Endothelial cell of umbilical vein (primary cell): ENCODE results near the gene TAF15. TPM values are rescaled to one million over a fixed set of nuclear protein-coding genes. Genes with fewer than 3 reads are reported as not detected.

ENCODE experiments used
- BruUV-seq: library from RNA; stranded (reverse); fragments of 400-500 nt; replicated peaks from 2 replicates; lab custom pipeline; 2021; lab: Mats Ljungman, UMichigan
- CTCF ChIA-PET: fragments of 300-600, 350-600 bp; sonication (Branson Sonifier 250); formaldehyde crosslinking; loops from one replicate; lab custom pipeline; 2021; ENCODE audit warnings: antibody characterized with exemption, inconsistent platforms; lab: Charles Lee
- POLR2A ChIA-PET: fragments of 300-600, 350-600 bp; sonication (Branson Sonifier 250); formaldehyde crosslinking; loops from one replicate; lab custom pipeline; 2021; ENCODE audit warnings: antibody characterized with exemption, inconsistent platforms; lab: Charles Lee
- DNase-seq: peaks from one replicate; pipeline ENCODE4 v3.0.0-alpha.2; 2011; ENCODE audit warnings: low read depth, low spot score
- FAIRE-seq: peaks from 2 replicates; lab custom pipeline; 2011; peaks lifted over from hg19 to GRCh38; lab: Jason Lieb, UNC
- H2AFZ ChIP-seq: 2 replicates; pipeline ENCODE4 v1.6.0; 2012; ENCODE audit warnings: low read depth, low read length, control low read depth, inconsistent platforms
- H3K27ac ChIP-seq: 2 replicates; pipeline ENCODE4 v1.5.1; 2011; ENCODE audit warnings: low read depth, mild to moderate bottlenecking, control low read depth, low read length, moderate library complexity; ENCODE audit not compliant: insufficient read depth
- H3K27me3 ChIP-seq, 2 experiments: 2 replicates each; pipeline versions ENCODE4 v1.6.0 to v1.6.1; 2011; ENCODE audit warnings: low read length in 2 of 2, mixed read lengths in 1 of 2; ENCODE audit not compliant: control insufficient read depth in 2 of 2, insufficient read depth in 2 of 2
- H3K36me3 ChIP-seq, 2 experiments: 2 replicates in 1 of 2; 3 replicates in 1 of 2; pipeline ENCODE4 v1.5.1; 2011; ENCODE audit warnings: low read length in 2 of 2, mild to moderate bottlenecking in 1 of 2, moderate library complexity in 1 of 2; ENCODE audit not compliant: control insufficient read depth in 2 of 2, insufficient read depth in 2 of 2; ENCODE audit errors: extremely low read depth in 1 of 2
- H3K4me1 ChIP-seq: 3 replicates; pipeline ENCODE4 v1.5.1; 2011; ENCODE audit warnings: mild to moderate bottlenecking, low read length; ENCODE audit not compliant: control insufficient read depth, insufficient read depth; ENCODE audit errors: extremely low read depth
- H3K4me2 ChIP-seq: 2 replicates; pipeline ENCODE4 v1.6.1; 2011; ENCODE audit warnings: low read length, control low read depth, mixed read lengths; ENCODE audit not compliant: insufficient read depth
- H3K4me3 ChIP-seq, 3 experiments: fragments of 200-600 bp in 1 of 3; sonication (generic), shearing (Covaris generic) in 1 of 3; replicated peaks in 1 of 3; 2 replicates each; pipeline ENCODE4 v1.5.1; 2011 to 2016; ENCODE audit warnings: control low read depth in 3 of 3, low read length in 3 of 3, mild to moderate bottlenecking in 2 of 3, inconsistent platforms in 1 of 3, low read depth in 1 of 3, moderate library complexity in 1 of 3; ENCODE audit not compliant: insufficient read depth in 1 of 3
- H3K79me2 ChIP-seq: 2 replicates; pipeline ENCODE4 v1.6.0; 2012; ENCODE audit warnings: low read length, inconsistent platforms; ENCODE audit not compliant: control insufficient read depth, insufficient read depth
- H3K9ac ChIP-seq: replicated peaks from 2 replicates; pipeline ENCODE3; 2011; ENCODE audit warnings: low read length, control low read depth; ENCODE audit not compliant: insufficient read depth; ENCODE audit errors: extremely low read depth
- H3K9me1 ChIP-seq: replicated peaks from 3 replicates; pipeline ENCODE4 v1.6.0; 2011; ENCODE audit warnings: mild to moderate bottlenecking, low read length; ENCODE audit not compliant: control insufficient read depth, insufficient read depth; ENCODE audit errors: extremely low read depth
- H3K9me3 ChIP-seq: replicated peaks from 2 replicates; pipeline ENCODE4 v1.5.1; 2012; ENCODE audit warnings: low read length, inconsistent platforms; ENCODE audit not compliant: control insufficient read depth, insufficient read depth
- H4K20me1 ChIP-seq: replicated peaks from 2 replicates; pipeline ENCODE3; 2011; ENCODE audit warnings: mild to moderate bottlenecking, low read length; ENCODE audit not compliant: control insufficient read depth, insufficient read depth; ENCODE audit errors: extremely low read depth
- CTCF ChIP-seq, 2 donors: IDR thresholded peaks; 1 replicate in 1 of 2; 2 replicates in 1 of 2; pipeline ENCODE4 v1.5.1; 2011; ENCODE audit warnings: low read length in 2 of 2, mild to moderate bottlenecking in 2 of 2, moderate library complexity in 2 of 2, control low read depth in 1 of 2, inconsistent platforms in 1 of 2, low read depth in 1 of 2; ENCODE audit not compliant: insufficient read depth in 1 of 2; ENCODE audit errors: extremely low read depth in 1 of 2
- EZH2 ChIP-seq: IDR thresholded peaks from 2 replicates; pipeline ENCODE4 v1.6.1; 2012; ENCODE audit warnings: borderline replicate concordance, low read depth, mild to moderate bottlenecking, moderate library complexity, low read length, inconsistent platforms; ENCODE audit not compliant: severe bottlenecking
- FOS ChIP-seq: IDR thresholded peaks from 2 replicates; pipeline ENCODE4 v1.6.1; 2011; ENCODE audit warnings: mild to moderate bottlenecking, low read length, moderate library complexity, borderline replicate concordance; ENCODE audit not compliant: insufficient read depth
- GATA2 ChIP-seq: IDR thresholded peaks from 2 replicates; pipeline ENCODE4 v1.7.0; 2011; ENCODE audit warnings: low read depth, mild to moderate bottlenecking, moderate library complexity, mixed read lengths, low read length; ENCODE audit not compliant: insufficient read length, insufficient read depth
- JUN ChIP-seq: IDR thresholded peaks from 2 replicates; pipeline ENCODE4 v1.6.1; 2011; ENCODE audit warnings: borderline replicate concordance, low read depth; ENCODE audit not compliant: insufficient read length, insufficient read depth
- MAX ChIP-seq: IDR thresholded peaks from 2 replicates; pipeline ENCODE4 v1.6.1; 2011; ENCODE audit not compliant: insufficient read depth, insufficient read length
- MYC ChIP-seq: IDR thresholded peaks from one replicate; pipeline ENCODE4 v1.6.1; 2011; ENCODE audit warnings: mild to moderate bottlenecking, low read depth, low read length
- POLR2A ChIP-seq: IDR thresholded peaks from 2 replicates; pipeline ENCODE4 v1.6.1; 2012; ENCODE audit warnings: low read depth, mild to moderate bottlenecking, control low read depth, low read length
- POLR2AphosphoS5 ChIP-seq: IDR thresholded peaks from 2 replicates; pipeline ENCODE4 v1.6.1; 2012; ENCODE audit warnings: low read depth, mild to moderate bottlenecking, control low read depth, low read length, moderate library complexity; ENCODE audit not compliant: insufficient read depth
- dilution Hi-C: fragments of 300-500 bp; cut with MboI; formaldehyde crosslinking; loops from one replicate; pipeline ENCODE4 v1.15.0; 2019; ENCODE audit warnings: low sequenced_read_pairs; ENCODE audit not compliant: extremely low pct_ligation_motif_present
- intact Hi-C: fragments of 100-400 bp; cut with micrococcal nuclease; formaldehyde crosslinking; loops from one replicate; pipeline ENCODE4 v1.10.0; 2022
- polyA plus RNA-seq, 4 experiments: library from polyadenylated mRNA; depleted of rRNA in 3 of 4; stranded (reverse) in 3 of 4; unstranded in 1 of 4; fragments of >200 nt; gene quantifications; 2 replicates each; pipeline versions ENCODE4 v1.2.1 to v1.2.3, GENCODE V29; 2011 to 2012; ENCODE audit warnings: missing spikeins in 1 of 4
- total RNA-seq: library from RNA; stranded (reverse); gene quantifications from 2 replicates; pipeline ENCODE4 v1.2.3, GENCODE V29; 2021

Gene TAF15
- total and polyA plus RNA-seq, 2 donors (not counting 3 experiments of a cell fraction or from before 2014, with no cell fraction given) = 59.4 to 247 TPM

GRCh38 chr17:35766489-35766877, 42.8 kb upstream of the TAF15 start:
- no peak overlapping the region for H3K9ac ChIP-seq
- dilution Hi-C loops = no loop called here
- H3K27ac ChIP-seq = no peak overlapping the region
- FAIRE-seq = no peak
- POLR2A ChIA-PET = interaction anchor here (1.0 kb wide), 1 partner anchor 42 kb away, joined by 8 read pairs; the partner anchor contains the start of gene TAF15
- no peaks in the 10 kb centered on the region for H4K20me1 ChIP-seq
- no peaks in the 10 kb centered on the region for H3K9me3 ChIP-seq
- H3K27me3 ChIP-seq = peaks cover 2 to 3% of the 10 kb centered on the region in 2 experiments
- no peak overlapping the region for H3K4me3 ChIP-seq
- no TSS peak for BruUV-seq
- peaks cover 7% of the 10 kb centered on the region for H3K4me1 ChIP-seq
- CTCF ChIA-PET = interaction anchor here (1.0 to 8.5 kb wide), 12 partner anchors 10 to 153 kb away, joined by 4 to 453 read pairs (median 6); partner anchors contain the start of gene TAF15
- H2AFZ ChIP-seq = no peak overlapping the region
- TF ChIP-seq GATA2 = no peak
- no peak for TF ChIP-seq FOS
- TF ChIP-seq EZH2 = no peak
- TF ChIP-seq MYC = no peak
- TF ChIP-seq CTCF (IDR thresholded peaks at IDR 0.05; ENCODE audit: extremely low read depth in 1 of 2, insufficient read depth in 1 of 2, low read depth in 1 of 2, low read length in 2 of 2) = no peak
- TF ChIP-seq MAX = no peak
- no peak for TF ChIP-seq JUN
- no peak for TF ChIP-seq POLR2AphosphoS5
- TF ChIP-seq POLR2A = no peak
- H3K9me1 ChIP-seq = no peaks in the 10 kb centered on the region
- no peak overlapping the region for H3K4me2 ChIP-seq
- H3K79me2 ChIP-seq = no peaks in the 10 kb centered on the region
- intact Hi-C loops = no loop called here
- DNase-seq = no peak
- H3K36me3 ChIP-seq = no peaks in the 10 kb centered on the region
